Measurements from ENCODE around the gene PTPRN2. TPM values are rescaled to one million over a fixed set of nuclear protein-coding genes. Genes with fewer than 3 reads are reported as not detected.

PTPRN2 gene
- total RNA-seq, 1 experiment from 2014 or later, result 2.1 TPM

GRCh38 chr7:158050441-158050977, 537.1 kb downstream of the PTPRN2 start:
- H3K27me3 ChIP-seq (ENCODE audit: insufficient read depth, low read length), result no peaks in the 10 kb centered on the region

More at GRCh38 chr7:158050441-158050977, 537.1 kb downstream of the PTPRN2 start:
- ChIA-PET RAD21 (ENCODE audit: low non-redundant PET in 1 of 2, low total read pairs in 2 of 2, uncharacterized antibody in 2 of 2, unreplicated experiment in 2 of 2) (no interaction called here), POLR2A (no interaction called here), CTCF (no interaction called here)
- H3K9ac ChIP-seq (ENCODE audit: low read length), result no peak overlapping the region
- H3K4me2 ChIP-seq (ENCODE audit: low read length), result no peak overlapping the region
- H3K4me1 ChIP-seq (ENCODE audit: control insufficient read depth in 1 of 2, insufficient read depth in 2 of 2, low read length in 2 of 2), result no peaks in the 10 kb centered on the region
- no TSS peak for BruUV-seq (replicated peaks)
- intact Hi-C loops (cut with micrococcal nuclease), result no loop called here
- no peak overlapping the region for H3K4me3 ChIP-seq (replicated peaks in 1 of 2; ENCODE audit: low read depth in 1 of 2, low read length in 2 of 2)
- ATAC-seq (no peak), DNase-seq (ENCODE audit: low read depth, low spot score) (no peak)
- TF ChIP-seq SIN3A (IDR thresholded peaks at IDR 0.05; ENCODE audit: low read depth), result no peak
- no peak for TF ChIP-seq YY1 (IDR thresholded peaks at IDR 0.05; ENCODE audit: extremely low read depth, insufficient replicate concordance, low read depth, low read length)
- no peak for TF ChIP-seq CBX3 (IDR thresholded peaks at IDR 0.05; ENCODE audit: low read depth)
- no peak for TF ChIP-seq EZH2 (IDR thresholded peaks at IDR 0.05)
- TF ChIP-seq, protein P1, sequence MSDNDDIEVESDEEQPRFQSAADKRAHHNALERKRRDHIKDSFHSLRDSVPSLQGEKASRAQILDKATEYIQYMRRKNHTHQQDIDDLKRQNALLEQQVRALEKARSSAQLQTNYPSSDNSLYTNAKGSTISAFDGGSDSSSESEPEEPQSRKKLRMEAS (IDR thresholded peaks at IDR 0.05), result no peak
- TF ChIP-seq ELF1 (IDR thresholded peaks at IDR 0.05; ENCODE audit: borderline replicate concordance, low read depth), result no peak
- TF ChIP-seq ATF3 (IDR thresholded peaks at IDR 0.05), result no peak
- TF ChIP-seq POLR2A (IDR thresholded peaks at IDR 0.05; ENCODE audit: borderline replicate concordance, extremely low read depth, insufficient read depth, insufficient read length), result no peak
- no peak for TF ChIP-seq POLR2AphosphoS5 (IDR thresholded peaks at IDR 0.05; ENCODE audit: low read depth, low read length)
- TF ChIP-seq CEBPB (IDR thresholded peaks at IDR 0.05; ENCODE audit: low read depth), result no peak
- no peak for TF ChIP-seq TCF7L2 (IDR thresholded peaks at IDR 0.05; ENCODE audit: borderline replicate concordance, extremely low read depth, insufficient read depth, insufficient read length)
- TF ChIP-seq JUND (IDR thresholded peaks at IDR 0.05), result no peak
- no peak for TF ChIP-seq CTCF (IDR thresholded peaks at IDR 0.05 in 2 of 3, conservative IDR thresholded peaks at IDR 0.05 in 1 of 3; ENCODE audit: borderline replicate concordance in 1 of 3, insufficient read depth in 1 of 3, low read depth in 2 of 3, low read length in 2 of 3)
- no peak for TF ChIP-seq ZFX (IDR thresholded peaks at IDR 0.05)
- TF ChIP-seq, protein P2, sequence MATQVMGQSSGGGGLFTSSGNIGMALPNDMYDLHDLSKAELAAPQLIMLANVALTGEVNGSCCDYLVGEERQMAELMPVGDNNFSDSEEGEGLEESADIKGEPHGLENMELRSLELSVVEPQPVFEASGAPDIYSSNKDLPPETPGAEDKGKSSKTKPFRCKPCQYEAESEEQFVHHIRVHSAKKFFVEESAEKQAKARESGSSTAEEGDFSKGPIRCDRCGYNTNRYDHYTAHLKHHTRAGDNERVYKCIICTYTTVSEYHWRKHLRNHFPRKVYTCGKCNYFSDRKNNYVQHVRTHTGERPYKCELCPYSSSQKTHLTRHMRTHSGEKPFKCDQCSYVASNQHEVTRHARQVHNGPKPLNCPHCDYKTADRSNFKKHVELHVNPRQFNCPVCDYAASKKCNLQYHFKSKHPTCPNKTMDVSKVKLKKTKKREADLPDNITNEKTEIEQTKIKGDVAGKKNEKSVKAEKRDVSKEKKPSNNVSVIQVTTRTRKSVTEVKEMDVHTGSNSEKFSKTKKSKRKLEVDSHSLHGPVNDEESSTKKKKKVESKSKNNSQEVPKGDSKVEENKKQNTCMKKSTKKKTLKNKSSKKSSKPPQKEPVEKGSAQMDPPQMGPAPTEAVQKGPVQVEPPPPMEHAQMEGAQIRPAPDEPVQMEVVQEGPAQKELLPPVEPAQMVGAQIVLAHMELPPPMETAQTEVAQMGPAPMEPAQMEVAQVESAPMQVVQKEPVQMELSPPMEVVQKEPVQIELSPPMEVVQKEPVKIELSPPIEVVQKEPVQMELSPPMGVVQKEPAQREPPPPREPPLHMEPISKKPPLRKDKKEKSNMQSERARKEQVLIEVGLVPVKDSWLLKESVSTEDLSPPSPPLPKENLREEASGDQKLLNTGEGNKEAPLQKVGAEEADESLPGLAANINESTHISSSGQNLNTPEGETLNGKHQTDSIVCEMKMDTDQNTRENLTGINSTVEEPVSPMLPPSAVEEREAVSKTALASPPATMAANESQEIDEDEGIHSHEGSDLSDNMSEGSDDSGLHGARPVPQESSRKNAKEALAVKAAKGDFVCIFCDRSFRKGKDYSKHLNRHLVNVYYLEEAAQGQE (IDR thresholded peaks at IDR 0.05; ENCODE audit: low read depth), result no peak
- no peak for TF ChIP-seq SP1 (IDR thresholded peaks at IDR 0.05; ENCODE audit: low read depth)
- TF ChIP-seq, protein P3, sequence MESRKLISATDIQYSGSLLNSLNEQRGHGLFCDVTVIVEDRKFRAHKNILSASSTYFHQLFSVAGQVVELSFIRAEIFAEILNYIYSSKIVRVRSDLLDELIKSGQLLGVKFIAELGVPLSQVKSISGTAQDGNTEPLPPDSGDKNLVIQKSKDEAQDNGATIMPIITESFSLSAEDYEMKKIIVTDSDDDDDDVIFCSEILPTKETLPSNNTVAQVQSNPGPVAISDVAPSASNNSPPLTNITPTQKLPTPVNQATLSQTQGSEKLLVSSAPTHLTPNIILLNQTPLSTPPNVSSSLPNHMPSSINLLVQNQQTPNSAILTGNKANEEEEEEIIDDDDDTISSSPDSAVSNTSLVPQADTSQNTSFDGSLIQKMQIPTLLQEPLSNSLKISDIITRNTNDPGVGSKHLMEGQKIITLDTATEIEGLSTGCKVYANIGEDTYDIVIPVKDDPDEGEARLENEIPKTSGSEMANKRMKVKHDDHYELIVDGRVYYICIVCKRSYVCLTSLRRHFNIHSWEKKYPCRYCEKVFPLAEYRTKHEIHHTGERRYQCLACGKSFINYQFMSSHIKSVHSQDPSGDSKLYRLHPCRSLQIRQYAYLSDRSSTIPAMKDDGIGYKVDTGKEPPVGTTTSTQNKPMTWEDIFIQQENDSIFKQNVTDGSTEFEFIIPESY (IDR thresholded peaks at IDR 0.05; ENCODE audit: extremely low read depth, insufficient replicate concordance, low read length), result no peak
- no peak for TF ChIP-seq ZNF274 (IDR thresholded peaks at IDR 0.05; ENCODE audit: low read depth, low read length)
- TF ChIP-seq FOSL1 (IDR thresholded peaks at IDR 0.05; ENCODE audit: low read depth), result no peak
- H3K9me3 ChIP-seq (ENCODE audit: control insufficient read depth in 1 of 2, insufficient read depth in 1 of 2, low read depth in 1 of 2, low read length in 2 of 2), result no peaks in the 10 kb centered on the region
- H3K9me2 ChIP-seq (ENCODE audit: insufficient read depth), result no peaks in the 10 kb centered on the region
- no peak overlapping the region for H3K27ac ChIP-seq (ENCODE audit: low read depth, low read length)
- no peaks in the 10 kb centered on the region for H3K79me2 ChIP-seq (ENCODE audit: insufficient read depth, low read length)
- H4K20me1 ChIP-seq (ENCODE audit: insufficient read depth), result no peaks in the 10 kb centered on the region
- H2AFZ ChIP-seq (ENCODE audit: low read depth, low read length, poor library complexity, severe bottlenecking), result no peak overlapping the region
- no peaks in the 10 kb centered on the region for H3K36me3 ChIP-seq (ENCODE audit: control insufficient read depth in 1 of 2, insufficient read depth in 2 of 2, low read length in 2 of 2)
